H1 (cell line): ENCODE data around the gene FLRT1. TPM values are rescaled to one million over a fixed set of nuclear protein-coding genes. Genes with fewer than 3 reads are reported as not detected.

ENCODE experiments used
- CTCF ChIA-PET: fragments of 300-600 bp; sonication (Branson Sonifier 250); formaldehyde crosslinking; loops from one replicate; lab custom pipeline; 2021; ENCODE audit not compliant: partially characterized antibody; lab: Charles Lee
- POLR2A ChIA-PET: fragments of 300-600 bp; sonication (Branson Sonifier 250); formaldehyde crosslinking; loops from one replicate; lab custom pipeline; 2021; ENCODE audit warnings: inconsistent platforms; ENCODE audit not compliant: partially characterized antibody; lab: Charles Lee
- DNase-seq, 2 experiments: peaks; one replicate each; pipeline versions ENCODE4 v3.0.0 to v3.0.0-alpha.2; 2010 to 2022; ENCODE audit warnings: low spot score in 2 of 2, low read depth in 1 of 2, mixed read lengths in 1 of 2
- FAIRE-seq: peaks from 2 replicates; lab custom pipeline; 2011; peaks lifted over from hg19 to GRCh38; lab: Jason Lieb, UNC
- H2AFZ ChIP-seq: 2 replicates; pipeline ENCODE4 v1.8.1; 2012; ENCODE audit warnings: low read length, inconsistent platforms
- H2AK5ac ChIP-seq: 2 replicates; pipeline ENCODE4 v1.6.1; 2013; ENCODE audit warnings: low read depth, low read length
- H2BK120ac ChIP-seq: replicated peaks from 2 replicates; pipeline ENCODE3; 2013; ENCODE audit warnings: low read depth, low read length, inconsistent platforms
- H2BK12ac ChIP-seq: 2 replicates; pipeline ENCODE4 v1.6.1; 2013; ENCODE audit warnings: low read depth, low read length
- H2BK15ac ChIP-seq: 2 replicates; pipeline ENCODE4 v1.6.1; 2013; ENCODE audit warnings: low read length
- H2BK20ac ChIP-seq: 2 replicates; pipeline ENCODE4 v1.6.1; 2013; ENCODE audit warnings: low read length
- H2BK5ac ChIP-seq: 2 replicates; pipeline ENCODE4 v1.6.1; 2013; ENCODE audit warnings: low read depth, low read length
- H3K14ac ChIP-seq: 2 replicates; pipeline ENCODE4 v1.6.1; 2013; ENCODE audit warnings: inconsistent platforms; ENCODE audit not compliant: insufficient read length
- H3K18ac ChIP-seq: 2 replicates; pipeline ENCODE4 v1.6.1; 2013; ENCODE audit warnings: low read length; ENCODE audit errors: extremely low read depth
- H3K23ac ChIP-seq: 2 replicates; pipeline ENCODE4 v1.6.1; 2013; ENCODE audit warnings: inconsistent platforms; ENCODE audit not compliant: insufficient read length
- H3K23me2 ChIP-seq: 2 replicates; pipeline ENCODE4 v1.6.1; 2013; ENCODE audit warnings: low read depth, low read length
- H3K27ac ChIP-seq: 2 replicates; pipeline ENCODE4 v1.6.1; 2011; ENCODE audit warnings: low read depth, low read length, inconsistent platforms
- H3K27me3 ChIP-seq, 4 experiments: replicated peaks in 1 of 4; 1 replicate in 1 of 4; 2 replicates in 3 of 4; pipeline versions ENCODE4 v1.6.1 to v1.8.1; 2011 to 2013; ENCODE audit warnings: low read length in 3 of 4, mild to moderate bottlenecking in 3 of 4, inconsistent platforms in 2 of 4, mixed read lengths in 2 of 4, moderate library complexity in 1 of 4; ENCODE audit not compliant: control insufficient read depth in 3 of 4, insufficient read depth in 3 of 4; ENCODE audit errors: extremely low read depth in 1 of 4
- H3K36me3 ChIP-seq, 4 experiments: 2 replicates each; pipeline versions ENCODE4 v1.6.1 to v1.8.1; 2011 to 2013; ENCODE audit warnings: mild to moderate bottlenecking in 4 of 4, low read length in 3 of 4, moderate library complexity in 2 of 4, control low read depth in 1 of 4, inconsistent platforms in 1 of 4; ENCODE audit not compliant: insufficient read depth in 4 of 4, control insufficient read depth in 2 of 4
- H3K4ac ChIP-seq: replicated peaks from 2 replicates; pipeline ENCODE3; 2013; ENCODE audit warnings: low read length, low read depth, mixed read lengths, inconsistent platforms; ENCODE audit not compliant: insufficient read length
- H3K4me1 ChIP-seq, 4 experiments: replicated peaks in 1 of 4; 1 replicate in 1 of 4; 2 replicates in 3 of 4; pipeline versions ENCODE4 v1.6.1 to v1.8.1; 2011 to 2013; ENCODE audit warnings: low read length in 3 of 4, inconsistent platforms in 2 of 4, mixed read lengths in 1 of 4; ENCODE audit not compliant: insufficient read depth in 4 of 4, control insufficient read depth in 3 of 4
- H3K4me2 ChIP-seq, 2 experiments: 2 replicates each; pipeline versions ENCODE4 v1.6.1 to v1.8.1; 2011 to 2013; ENCODE audit warnings: low read depth in 2 of 2, low read length in 2 of 2, control low read depth in 1 of 2, inconsistent platforms in 1 of 2, mild to moderate bottlenecking in 1 of 2; ENCODE audit not compliant: insufficient read depth in 1 of 2
- H3K4me3 ChIP-seq, 4 experiments: fragments of 200-600, 300-600 bp in 1 of 4; sonication (generic), shearing (Covaris generic), sonication (Bioruptor Twin) in 1 of 4; 2 replicates each; pipeline versions ENCODE4 v1.5.1 to v1.8.1; 2011 to 2016; ENCODE audit warnings: low read length in 4 of 4, low read depth in 3 of 4, control low read depth in 2 of 4, inconsistent platforms in 2 of 4, mild to moderate bottlenecking in 2 of 4, mixed read lengths in 1 of 4, moderate library complexity in 1 of 4; ENCODE audit not compliant: insufficient read depth in 2 of 4; ENCODE audit errors: extremely low read depth in 1 of 4
- H3K56ac ChIP-seq: replicated peaks from 2 replicates; pipeline ENCODE3; 2013; ENCODE audit warnings: low read depth, mild to moderate bottlenecking, mixed read lengths, low read length, inconsistent platforms; ENCODE audit not compliant: insufficient read length
- H3K79me1 ChIP-seq: 2 replicates; pipeline ENCODE4 v1.6.1; 2013; ENCODE audit warnings: low read depth, low read length, control low read depth
- H3K79me2 ChIP-seq, 2 experiments: 2 replicates each; pipeline versions ENCODE4 v1.6.1 to v1.8.1; 2012 to 2013; ENCODE audit warnings: low read length in 2 of 2, mild to moderate bottlenecking in 2 of 2, inconsistent platforms in 1 of 2; ENCODE audit not compliant: insufficient read depth in 2 of 2, control insufficient read depth in 1 of 2
- H3K9ac ChIP-seq, 4 experiments: replicated peaks in 1 of 4; 1 replicate in 1 of 4; 2 replicates in 3 of 4; pipeline versions ENCODE4 v1.6.1 to v1.8.1; 2011 to 2013; ENCODE audit warnings: low read depth in 3 of 4, low read length in 3 of 4, control low read depth in 2 of 4, mild to moderate bottlenecking in 2 of 4, moderate library complexity in 2 of 4, inconsistent platforms in 1 of 4; ENCODE audit errors: extremely low read depth in 1 of 4
- H3K9me3 ChIP-seq, 2 experiments: 2 replicates each; pipeline versions ENCODE4 v1.6.1 to v1.8.1; 2012 to 2013; ENCODE audit warnings: mild to moderate bottlenecking in 2 of 2, moderate library complexity in 2 of 2, control low read depth in 1 of 2, inconsistent platforms in 1 of 2, low read depth in 1 of 2, low read length in 1 of 2, mixed read lengths in 1 of 2; ENCODE audit not compliant: insufficient read depth in 2 of 2
- H4K20me1 ChIP-seq, 2 experiments: replicated peaks in 1 of 2; 2 replicates each; pipeline versions ENCODE3 to v1.8.1; 2011 to 2013; ENCODE audit warnings: inconsistent platforms in 2 of 2, low read length in 2 of 2, mild to moderate bottlenecking in 1 of 2; ENCODE audit not compliant: insufficient read depth in 2 of 2, control insufficient read depth in 1 of 2
- H4K5ac ChIP-seq: 2 replicates; pipeline ENCODE4 v1.6.1; 2013; ENCODE audit warnings: low read length, low read depth, mixed read lengths, inconsistent platforms; ENCODE audit not compliant: insufficient read length
- H4K8ac ChIP-seq: 2 replicates; pipeline ENCODE4 v1.8.0; 2013; ENCODE audit warnings: mild to moderate bottlenecking, moderate library complexity, low read length, inconsistent platforms; ENCODE audit not compliant: insufficient read depth; ENCODE audit errors: extremely low read depth
- H4K91ac ChIP-seq: replicated peaks from 2 replicates; pipeline ENCODE3; 2013; ENCODE audit warnings: low read length, mixed read lengths, inconsistent platforms; ENCODE audit not compliant: insufficient read length
- ATF3 ChIP-seq: IDR thresholded peaks from 2 replicates; pipeline ENCODE4 v1.6.1; 2011; ENCODE audit warnings: low read depth, mild to moderate bottlenecking, low read length; ENCODE audit not compliant: insufficient read depth
- BRCA1 ChIP-seq: IDR thresholded peaks from 2 replicates; pipeline ENCODE4 v1.6.1; 2012; ENCODE audit warnings: low read depth, low read length, improper control_type of control experiment
- FOSL1 ChIP-seq: IDR thresholded peaks from 2 replicates; pipeline ENCODE4 v1.6.1; 2011; ENCODE audit warnings: mild to moderate bottlenecking, low read depth, low read length, moderate library complexity; ENCODE audit not compliant: insufficient read depth
- RBBP5 ChIP-seq: IDR thresholded peaks from 2 replicates; pipeline ENCODE4 v1.7.1; 2012; ENCODE audit warnings: low read depth, mild to moderate bottlenecking, inconsistent platforms, low read length, moderate library complexity, borderline replicate concordance
- RXRA ChIP-seq: IDR thresholded peaks from 2 replicates; pipeline ENCODE4 v1.6.1; 2011; ENCODE audit warnings: low read depth, mild to moderate bottlenecking, low read length, moderate library complexity; ENCODE audit not compliant: insufficient read depth
- SP2 ChIP-seq: IDR thresholded peaks from 2 replicates; pipeline ENCODE4 v1.6.1; 2012; ENCODE audit warnings: mild to moderate bottlenecking, low read length, inconsistent platforms
- TBP ChIP-seq: IDR thresholded peaks from 2 replicates; pipeline ENCODE4 v1.6.1; 2011; ENCODE audit warnings: low read depth, low read length, improper control_type of control experiment
- WGBS, 2 experiments: shearing (Covaris generic) in 1 of 2; methylation state at CpG; one replicate each; pipeline versions ENCODE4 v1.1.6 to v1.1.7; 2013 to 2015; ENCODE audit warnings: low lambda C conversion rate in 2 of 2, mixed read lengths in 2 of 2, inconsistent platforms in 1 of 2, low coverage in 1 of 2, missing lambda C conversion rate in 1 of 2; ENCODE audit not compliant: insufficient replicate concordance in 2 of 2, insufficient coverage in 1 of 2, insufficient read length in 1 of 2; ENCODE audit errors: extremely low coverage in 1 of 2, missing lambda C conversion rate in 1 of 2; 5-methylcytosine and 5-hydroxymethylcytosine counted together
- polyA plus RNA-seq, 7 experiments: library from polyadenylated mRNA; depleted of rRNA in 3 of 7; stranded (reverse) in 5 of 7; unstranded in 2 of 7; fragments of >200 nt in 5 of 7; fragments of 200-250 nt in 2 of 7; gene quantifications; 1 replicate in 5 of 7; 2 replicates in 1 of 7; 4 replicates in 1 of 7; pipeline versions ENCODE4 v1.2.1 to v1.2.3, GENCODE V29; 2011 to 2013; ENCODE audit warnings: missing spikeins in 2 of 7, mixed read lengths in 2 of 7
- total RNA-seq: library from RNA; stranded (reverse); fragmentation: NEBNext Ultra II Directional; extraction: Animal tissue kit (Norgen Biotek cat#: 25700); gene quantifications from 2 replicates; pipeline ENCODE4 v1.2.1, GENCODE V29; 2021

FLRT1 gene
- total and polyA plus RNA-seq, 2 of the 8 experiments (the other 6 are each of a cell fraction or from before 2014, with no cell fraction given), result 0.14 to 0.28 TPM

GRCh38 chr11:64022125-64022784, 13.5 kb upstream of the FLRT1 start:
- Histone ChIP-seq H3K4me2 (0 out of 4 replicates have a peak overlapping the region, but pooled peaks of 1 of the 2 experiments have one; percentile 24), H4K8ac (peak overlapping the region; percentile 11; the same call in 1 of the 2 replicates), H3K79me2 (no peaks in the 10 kb centered on the region), H2AK5ac (peak overlapping the region; percentile 93; the same call in 1 of the 2 replicates), H3K4ac (peak overlapping the region; percentile 87), H3K9me3 (no peaks in the 10 kb centered on the region), H3K23me2 (no peaks in the 10 kb centered on the region), H3K56ac (no peak overlapping the region), H3K9ac (no peak overlapping the region; a peak in 1 of 7 replicates), H4K5ac (no peak overlapping the region), H4K91ac (peak overlapping the region; percentile 96), H2AFZ (no peak overlapping the region), H2BK120ac (peak overlapping the region; percentile 47), H3K36me3 (no peaks in the 10 kb centered on the region), H4K20me1 (peaks cover 0 to 4% of the 10 kb centered on the region in 2 experiments), H2BK12ac (peak overlapping the region; percentile 53; the same call in 1 of the 2 replicates), H3K27ac (no peak overlapping the region), H3K4me1 (peaks cover 3 to 49% (median 35%) of the 10 kb centered on the region in 4 experiments), H3K18ac (peak overlapping the region; percentile 48), H3K79me1 (no peaks in the 10 kb centered on the region; the same call in 1 of the 2 replicates), H3K4me3 (no peak overlapping the region), H3K23ac (no peak overlapping the region), H2BK15ac (no peak overlapping the region; the same call in 1 of the 2 replicates), H3K14ac (no peak overlapping the region), H2BK20ac (peak overlapping the region; percentile 9; the same call in 1 of the 2 replicates), H3K27me3 (peaks cover 0 to 16% (median 12%) of the 10 kb centered on the region in 4 experiments; a peak in 5 of 7 replicates), H2BK5ac (peak overlapping the region; percentile 60; the same call in 1 of the 2 replicates)
- CTCF ChIA-PET, result interaction anchor here (0.8 to 4.2 kb wide), 11 partner anchors 9 to 127 kb away, joined by 3 to 24 read pairs (median 4); no protein-coding TSS in a partner anchor
- WGBS, 2 experiments, result 82% methylated on average over 13 of the region's 14 CpGs; no CpG with 5 or more reads in 1 of the 2 experiments
- FAIRE-seq, result no peak
- TF ChIP-seq ATF3 (no peak), TBP (no peak), RXRA (no peak), SP2 (no peak), RBBP5 (no peak), BRCA1 (no peak), FOSL1 (no peak)
- DNase-seq, result no peak
- POLR2A ChIA-PET, result interaction anchor here (1.7 to 2.0 kb wide), 4 partner anchors 12 to 28 kb away, joined by 4 to 8 read pairs (median 6); no protein-coding TSS in a partner anchor
